ENCODE results near the gene FOSL2. TPM values are rescaled to one million over a fixed set of nuclear protein-coding genes. Genes with fewer than 3 reads are reported as not detected.

FOSL2 gene
- polyA plus RNA-seq, 1 of the 3 experiments (the other 2 are of a cell fraction), result 41.7 TPM

DNA sequence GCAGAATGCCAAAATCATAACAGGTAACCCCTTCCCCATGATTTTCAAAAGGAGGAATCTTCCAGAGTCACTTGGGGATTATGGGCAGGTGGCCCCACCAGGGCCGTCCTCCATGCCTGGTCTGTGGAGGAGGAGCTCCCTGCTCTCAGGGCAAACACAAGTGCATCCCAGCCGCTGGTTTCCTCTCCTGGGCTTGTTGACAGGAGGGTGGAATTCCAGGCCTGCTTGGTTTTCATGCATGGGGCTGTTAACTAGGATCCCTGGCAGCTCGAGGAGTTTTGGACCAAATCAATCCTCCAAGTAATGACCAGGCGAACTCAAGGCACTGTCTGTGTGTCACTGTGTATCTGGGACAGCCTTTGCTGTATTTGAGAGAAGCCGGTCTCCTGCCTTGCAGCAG, 45.3 kb downstream of the FOSL2 start:
- DNase-seq, result no peak
- H3K79me2 ChIP-seq (ENCODE audit: insufficient read depth), result no peaks in the 10 kb centered on the region
- no peak for TF ChIP-seq MEF2A (IDR thresholded peaks at IDR 0.05; ENCODE audit: borderline replicate concordance, low read depth)
- no peak for TF ChIP-seq GABPA (IDR thresholded peaks at IDR 0.05; ENCODE audit: low read depth)
- TF ChIP-seq RXRA (IDR thresholded peaks at IDR 0.05; ENCODE audit: borderline replicate concordance, low read depth), result no peak
- TF ChIP-seq GATA2 (CRISPR knock-in tag; IDR thresholded peaks at IDR 0.05), result no peak
- TF ChIP-seq SMC3 (IDR thresholded peaks at IDR 0.05; ENCODE audit: low read depth, low read length), result no peak
- no peak for TF ChIP-seq SIN3A (IDR thresholded peaks at IDR 0.05; ENCODE audit: borderline replicate concordance, low read depth, low read length)
- TF ChIP-seq, protein P1, sequence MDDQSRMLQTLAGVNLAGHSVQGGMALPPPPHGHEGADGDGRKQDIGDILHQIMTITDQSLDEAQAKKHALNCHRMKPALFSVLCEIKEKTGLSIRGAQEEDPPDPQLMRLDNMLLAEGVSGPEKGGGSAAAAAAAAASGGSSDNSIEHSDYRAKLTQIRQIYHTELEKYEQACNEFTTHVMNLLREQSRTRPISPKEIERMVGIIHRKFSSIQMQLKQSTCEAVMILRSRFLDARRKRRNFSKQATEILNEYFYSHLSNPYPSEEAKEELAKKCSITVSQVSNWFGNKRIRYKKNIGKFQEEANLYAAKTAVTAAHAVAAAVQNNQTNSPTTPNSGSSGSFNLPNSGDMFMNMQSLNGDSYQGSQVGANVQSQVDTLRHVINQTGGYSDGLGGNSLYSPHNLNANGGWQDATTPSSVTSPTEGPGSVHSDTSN (IDR thresholded peaks at IDR 0.05), result no peak
- TF ChIP-seq EP300 (IDR thresholded peaks at IDR 0.05; ENCODE audit: borderline replicate concordance in 1 of 2, low read depth in 1 of 2, low read length in 1 of 2), result no peak
- no peak for TF ChIP-seq POLR2AphosphoS5 (IDR thresholded peaks at IDR 0.05; ENCODE audit: low read depth, low read length)
- no peak for TF ChIP-seq FOSL2 (IDR thresholded peaks at IDR 0.05; ENCODE audit: borderline replicate concordance, low read depth)
- TF ChIP-seq RAD21 (IDR thresholded peaks at IDR 0.05; ENCODE audit: low read length), result no peak
- TF ChIP-seq ELF1 (IDR thresholded peaks at IDR 0.05), result no peak
- TF ChIP-seq, protein P2, sequence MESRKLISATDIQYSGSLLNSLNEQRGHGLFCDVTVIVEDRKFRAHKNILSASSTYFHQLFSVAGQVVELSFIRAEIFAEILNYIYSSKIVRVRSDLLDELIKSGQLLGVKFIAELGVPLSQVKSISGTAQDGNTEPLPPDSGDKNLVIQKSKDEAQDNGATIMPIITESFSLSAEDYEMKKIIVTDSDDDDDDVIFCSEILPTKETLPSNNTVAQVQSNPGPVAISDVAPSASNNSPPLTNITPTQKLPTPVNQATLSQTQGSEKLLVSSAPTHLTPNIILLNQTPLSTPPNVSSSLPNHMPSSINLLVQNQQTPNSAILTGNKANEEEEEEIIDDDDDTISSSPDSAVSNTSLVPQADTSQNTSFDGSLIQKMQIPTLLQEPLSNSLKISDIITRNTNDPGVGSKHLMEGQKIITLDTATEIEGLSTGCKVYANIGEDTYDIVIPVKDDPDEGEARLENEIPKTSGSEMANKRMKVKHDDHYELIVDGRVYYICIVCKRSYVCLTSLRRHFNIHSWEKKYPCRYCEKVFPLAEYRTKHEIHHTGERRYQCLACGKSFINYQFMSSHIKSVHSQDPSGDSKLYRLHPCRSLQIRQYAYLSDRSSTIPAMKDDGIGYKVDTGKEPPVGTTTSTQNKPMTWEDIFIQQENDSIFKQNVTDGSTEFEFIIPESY (IDR thresholded peaks at IDR 0.05; ENCODE audit: borderline replicate concordance, low read depth), result no peak
- TF ChIP-seq NRF1 (IDR thresholded peaks at IDR 0.05; ENCODE audit: low read depth, low read length), result no peak
- TF ChIP-seq FOXM1 (IDR thresholded peaks at IDR 0.05; ENCODE audit: low read depth), result no peak
- TF ChIP-seq, protein P3, sequence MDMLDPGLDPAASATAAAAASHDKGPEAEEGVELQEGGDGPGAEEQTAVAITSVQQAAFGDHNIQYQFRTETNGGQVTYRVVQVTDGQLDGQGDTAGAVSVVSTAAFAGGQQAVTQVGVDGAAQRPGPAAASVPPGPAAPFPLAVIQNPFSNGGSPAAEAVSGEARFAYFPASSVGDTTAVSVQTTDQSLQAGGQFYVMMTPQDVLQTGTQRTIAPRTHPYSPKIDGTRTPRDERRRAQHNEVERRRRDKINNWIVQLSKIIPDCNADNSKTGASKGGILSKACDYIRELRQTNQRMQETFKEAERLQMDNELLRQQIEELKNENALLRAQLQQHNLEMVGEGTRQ (IDR thresholded peaks at IDR 0.05; ENCODE audit: borderline replicate concordance, low read depth, low read length), result no peak
- no peak for TF ChIP-seq TCF12 (IDR thresholded peaks at IDR 0.05)
- TF ChIP-seq, protein P4, sequence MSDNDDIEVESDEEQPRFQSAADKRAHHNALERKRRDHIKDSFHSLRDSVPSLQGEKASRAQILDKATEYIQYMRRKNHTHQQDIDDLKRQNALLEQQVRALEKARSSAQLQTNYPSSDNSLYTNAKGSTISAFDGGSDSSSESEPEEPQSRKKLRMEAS (IDR thresholded peaks at IDR 0.05; ENCODE audit: low read depth), result no peak
- no peak overlapping the region for H3K9ac ChIP-seq
- H3K4me3 ChIP-seq (ENCODE audit: low read depth in 2 of 2, low read length in 1 of 2), result no peak overlapping the region
- no peaks in the 10 kb centered on the region for H3F3A ChIP-seq (replicated peaks; ENCODE audit: insufficient read depth)
- ChIA-PET CTCF (interaction anchor here (1.3 kb wide), 1 partner anchor 15 kb away, joined by 6 read pairs; no protein-coding TSS in a partner anchor), POLR2A (no interaction called here)
- WGBS (ENCODE audit: low lambda C conversion rate), result 81% methylated on average over 4 of the region's 5 CpGs
- no peak overlapping the region for H3K27ac ChIP-seq (ENCODE audit: low read depth in 2 of 2, low read length in 1 of 2)
- no peaks in the 10 kb centered on the region for H3K9me2 ChIP-seq
- peaks cover 0 to 7% of the 10 kb centered on the region in 2 experiments; a peak in 1 of 4 replicates for H3K4me1 ChIP-seq (ENCODE audit: control insufficient read depth in 1 of 2, insufficient read depth in 2 of 2, low read depth in 1 of 2, low read length in 1 of 2)
- no peaks in the 10 kb centered on the region for H3K27me3 ChIP-seq (ENCODE audit: insufficient read depth)
- H3K36me3 ChIP-seq (replicated peaks in 1 of 2; ENCODE audit: control insufficient read depth in 1 of 2, insufficient read depth in 2 of 2, low read length in 1 of 2), result no peaks in the 10 kb centered on the region
- no peaks in the 10 kb centered on the region for H3K9me3 ChIP-seq
- H3K4me2 ChIP-seq, result no peak overlapping the region
- H2AFZ ChIP-seq (ENCODE audit: low read depth), result no peak overlapping the region
- H4K20me1 ChIP-seq (ENCODE audit: insufficient read depth), result no peaks in the 10 kb centered on the region
